ENCODE results near the gene POLG. TPM values are rescaled to one million over a fixed set of nuclear protein-coding genes. Genes with fewer than 3 reads are reported as not detected.

Gene POLG
- total and polyA plus RNA-seq, 2 donors (not counting 1 experiment from before 2014, with no cell fraction given): 81.1 to 144 TPM

- no peak overlapping the region for H3K27ac ChIP-seq (ENCODE audit: low read length in 2 of 2)
- Mint-ChIP-seq H3K27me3 (peaks cover 68% of the 10 kb centered on the region), H3K9me3 (ENCODE audit: insufficient read depth) (no peaks in the 10 kb centered on the region), H3K4me3 (peak overlapping the region; percentile 63), H3K4me1 (peaks cover 26% of the 10 kb centered on the region), H3K27ac (no peak overlapping the region)
- WGBS (ENCODE audit: insufficient coverage): 25% methylated on average over 15 of the region's 21 CpGs
- H3K27me3 ChIP-seq (replicated peaks in 1 of 4; ENCODE audit: control extremely low read depth in 1 of 4, control insufficient read depth in 3 of 4, insufficient read depth in 4 of 4, low read length in 3 of 4): peaks cover 0 to 97% (median 60%) of the 10 kb centered on the region in 4 experiments
- no peaks in the 10 kb centered on the region for H3K36me3 ChIP-seq (replicated peaks in 1 of 2; ENCODE audit: control extremely low read depth in 1 of 2, control insufficient read depth in 1 of 2, extremely low read depth in 1 of 2, insufficient read depth in 2 of 2, low read length in 1 of 2)
- H3K9ac ChIP-seq (ENCODE audit: low read length): no peak overlapping the region
- no peak for TF ChIP-seq CTCF (IDR thresholded peaks at IDR 0.05)
- no peaks in the 10 kb centered on the region for H3K79me2 ChIP-seq (ENCODE audit: control insufficient read depth, insufficient read depth, low read length)
- no peaks in the 10 kb centered on the region for H4K20me1 ChIP-seq (ENCODE audit: control insufficient read depth, insufficient read depth, low read length, poor library complexity, severe bottlenecking)
- peaks cover 0 to 57% (median 0%) of the 10 kb centered on the region in 3 donors for H3K9me3 ChIP-seq (ENCODE audit: control extremely low read depth in 1 of 3, control insufficient read depth in 2 of 3, insufficient read depth in 1 of 3, low read length in 2 of 3)
- H3K4me1 ChIP-seq (ENCODE audit: control insufficient read depth in 2 of 2, insufficient read depth in 2 of 2, low read length in 2 of 2): peaks cover 33 to 39% of the 10 kb centered on the region in 2 donors
- H3K4me2 ChIP-seq (replicated peaks; ENCODE audit: low read depth, low read length, poor library complexity, severe bottlenecking): peak overlapping the region; percentile 68
- H2AFZ ChIP-seq (ENCODE audit: insufficient read depth, low read depth, low read length, poor library complexity, severe bottlenecking): peak overlapping the region; percentile 46
- POLR2A ChIA-PET: no interaction called here
- CTCF ChIA-PET: interaction anchor here (1.2 to 1.5 kb wide), 2 partner anchors 9 to 41 kb away, joined by 3 to 4 read pairs; no protein-coding TSS in a partner anchor
- DNase-seq: no peak
- no peak for ATAC-seq (ENCODE audit: low read depth)
- intact Hi-C loops (cut with micrococcal nuclease): no loop called here
- H3K4me3 ChIP-seq (ENCODE audit: control extremely low read depth in 1 of 5, extremely low read depth in 1 of 5, insufficient read depth in 1 of 5, low read depth in 2 of 5, low read length in 4 of 5): no peak overlapping the region
Observed at GRCh38 chr15:89366656-89367393, 32.2 kb upstream of the POLG start.

- WGBS (ENCODE audit: insufficient coverage): 22% methylated on average over 16 of the region's 22 CpGs
- peaks cover 0 to 98% (median 65%) of the 10 kb centered on the region in 4 experiments for H3K27me3 ChIP-seq (replicated peaks in 1 of 4; ENCODE audit: control extremely low read depth in 1 of 4, control insufficient read depth in 3 of 4, insufficient read depth in 4 of 4, low read length in 3 of 4)
Observed at GRCh38 chr15:89365462-89366065, 30.9 kb upstream of the POLG start.

More at GRCh38 chr15:89365462-89366065, 30.9 kb upstream of the POLG start:
- Mint-ChIP-seq H3K27ac (no peak overlapping the region), H3K4me3 (no peak overlapping the region), H3K9me3 (ENCODE audit: insufficient read depth) (no peaks in the 10 kb centered on the region), H3K27me3 (peaks cover 74% of the 10 kb centered on the region), H3K4me1 (peaks cover 25% of the 10 kb centered on the region)
- ChIA-PET POLR2A (no interaction called here), CTCF (interaction anchor here (1.5 kb wide), 1 partner anchor 7 kb away, joined by 4 read pairs; no protein-coding TSS in a partner anchor)
- Histone ChIP-seq H3K4me3 (ENCODE audit: control extremely low read depth in 1 of 5, extremely low read depth in 1 of 5, insufficient read depth in 1 of 5, low read depth in 2 of 5, low read length in 4 of 5) (no peak overlapping the region), H3K4me1 (ENCODE audit: control insufficient read depth in 2 of 2, insufficient read depth in 2 of 2, low read length in 2 of 2) (peaks cover 30 to 43% of the 10 kb centered on the region in 2 donors), H3K4me2 (replicated peaks; ENCODE audit: low read depth, low read length, poor library complexity, severe bottlenecking) (no peak overlapping the region), H3K27ac (ENCODE audit: low read length in 2 of 2) (no peak overlapping the region), H4K20me1 (ENCODE audit: control insufficient read depth, insufficient read depth, low read length, poor library complexity, severe bottlenecking) (no peaks in the 10 kb centered on the region), H3K36me3 (replicated peaks in 1 of 2; ENCODE audit: control extremely low read depth in 1 of 2, control insufficient read depth in 1 of 2, extremely low read depth in 1 of 2, insufficient read depth in 2 of 2, low read length in 1 of 2) (no peaks in the 10 kb centered on the region), H3K79me2 (ENCODE audit: control insufficient read depth, insufficient read depth, low read length) (no peaks in the 10 kb centered on the region), H3K9ac (ENCODE audit: low read length) (no peak overlapping the region), H2AFZ (ENCODE audit: insufficient read depth, low read depth, low read length, poor library complexity, severe bottlenecking) (no peak overlapping the region), H3K9me3 (ENCODE audit: control extremely low read depth in 1 of 3, control insufficient read depth in 2 of 3, insufficient read depth in 1 of 3, low read length in 2 of 3) (peaks cover 0 to 56% (median 0%) of the 10 kb centered on the region in 3 donors)
- ATAC-seq (ENCODE audit: low read depth) (no peak), DNase-seq (no peak)
- TF ChIP-seq EZH2 (IDR thresholded peaks at IDR 0.05; ENCODE audit: borderline replicate concordance, insufficient read depth, low read depth, low read length, poor library complexity, severe bottlenecking): no peak
- no peak for TF ChIP-seq CTCF (IDR thresholded peaks at IDR 0.05)
- intact Hi-C loops (cut with micrococcal nuclease): no loop called here

Measured in B cell (primary cell).